Mesenchymal stem cell (in vitro differentiated cells and primary cell): ENCODE results near the gene CTSL.

Source experiments
- DNase-seq: peaks from one replicate; pipeline ENCODE4 v3.0.0-alpha.2; 2013
- H2AFZ ChIP-seq: one replicate; pipeline ENCODE4 v1.6.1; 2013; ENCODE audit warnings: low read depth, mild to moderate bottlenecking, control low read depth, inconsistent platforms, low read length, moderate library complexity
- H2AK5ac ChIP-seq: 2 replicates; pipeline ENCODE4 v1.6.1; 2013; ENCODE audit warnings: low read length, moderate library complexity, mild to moderate bottlenecking, inconsistent platforms; ENCODE audit not compliant: severe bottlenecking
- H2BK120ac ChIP-seq: one replicate; pipeline ENCODE4 v1.6.1; 2013; ENCODE audit warnings: low read depth, mild to moderate bottlenecking, inconsistent platforms, low read length, moderate library complexity
- H2BK12ac ChIP-seq, 2 experiments: one replicate each; pipeline ENCODE4 v1.6.1; 2013; ENCODE audit warnings: inconsistent platforms in 2 of 2, low read length in 2 of 2, mild to moderate bottlenecking in 2 of 2, moderate library complexity in 2 of 2, control low read depth in 1 of 2
- H2BK15ac ChIP-seq: one replicate; pipeline ENCODE4 v1.6.1; 2013; ENCODE audit warnings: mild to moderate bottlenecking, low read depth, inconsistent platforms; ENCODE audit not compliant: poor library complexity, severe bottlenecking
- H2BK5ac ChIP-seq: 2 replicates; pipeline ENCODE4 v1.6.1; 2013; ENCODE audit warnings: low read depth, mild to moderate bottlenecking, low read length, control low read depth, inconsistent platforms; ENCODE audit not compliant: poor library complexity, severe bottlenecking
- H3K14ac ChIP-seq, 2 experiments: one replicate each; pipeline ENCODE4 v1.6.1; 2013; ENCODE audit warnings: inconsistent platforms in 2 of 2, low read length in 2 of 2, control low read depth in 1 of 2, mild to moderate bottlenecking in 1 of 2, moderate library complexity in 1 of 2
- H3K18ac ChIP-seq, 2 experiments: one replicate each; pipeline ENCODE4 v1.6.1; 2013; ENCODE audit warnings: inconsistent platforms in 2 of 2, low read length in 2 of 2, control low read depth in 1 of 2, low read depth in 1 of 2, mild to moderate bottlenecking in 1 of 2
- H3K23ac ChIP-seq, 2 experiments: one replicate each; pipeline ENCODE4 v1.6.1; 2013; ENCODE audit warnings: inconsistent platforms in 2 of 2, low read length in 2 of 2, mild to moderate bottlenecking in 2 of 2, moderate library complexity in 2 of 2, control low read depth in 1 of 2
- H3K27ac ChIP-seq: 2 replicates; pipeline ENCODE4 v1.5.1; 2013; ENCODE audit warnings: mild to moderate bottlenecking, moderate library complexity, low read length, control low read depth, inconsistent platforms; ENCODE audit not compliant: poor library complexity, severe bottlenecking
- H3K27me3 ChIP-seq, 2 experiments: 2 replicates each; pipeline versions ENCODE4 v1.6.1 to v1.7.0; 2013; ENCODE audit warnings: low read length in 2 of 2, mild to moderate bottlenecking in 2 of 2, moderate library complexity in 2 of 2, control low read depth in 1 of 2, inconsistent platforms in 1 of 2; ENCODE audit not compliant: control insufficient read depth in 1 of 2, insufficient read depth in 1 of 2
- H3K36me3 ChIP-seq, 2 experiments: 2 replicates each; pipeline versions ENCODE4 v1.6.1 to v1.7.0; 2013; ENCODE audit warnings: low read length in 2 of 2, control low read depth in 1 of 2, inconsistent platforms in 1 of 2, low read depth in 1 of 2, mild to moderate bottlenecking in 1 of 2; ENCODE audit not compliant: insufficient read depth in 2 of 2, control insufficient read depth in 1 of 2
- H3K4ac ChIP-seq, 2 experiments: one replicate each; pipeline ENCODE4 v1.6.1; 2013; ENCODE audit warnings: inconsistent platforms in 2 of 2, low read length in 2 of 2, mild to moderate bottlenecking in 2 of 2, moderate library complexity in 2 of 2, control low read depth in 1 of 2, low read depth in 1 of 2
- H3K4me1 ChIP-seq: 2 replicates; pipeline ENCODE4 v1.6.1; 2013; ENCODE audit warnings: low read depth, low read length, control low read depth; ENCODE audit not compliant: control insufficient read depth, insufficient read depth
- H3K4me2 ChIP-seq: 2 replicates; pipeline ENCODE4 v1.6.1; 2013; ENCODE audit warnings: low read length, mild to moderate bottlenecking, inconsistent platforms; ENCODE audit not compliant: poor library complexity, severe bottlenecking
- H3K4me3 ChIP-seq, 2 experiments: 2 replicates each; pipeline versions ENCODE4 v1.5.1 to v1.7.0; 2013; ENCODE audit warnings: low read length in 2 of 2, mild to moderate bottlenecking in 2 of 2, control low read depth in 1 of 2, low read depth in 1 of 2; ENCODE audit not compliant: insufficient read depth in 1 of 2
- H3K79me1 ChIP-seq: replicated peaks from 2 replicates; pipeline ENCODE4 v1.6.1; 2013; ENCODE audit warnings: mild to moderate bottlenecking, control low read depth, low read length, inconsistent platforms; ENCODE audit not compliant: poor library complexity, severe bottlenecking
- H3K9ac ChIP-seq: 2 replicates; pipeline ENCODE4 v1.7.0; 2013; ENCODE audit warnings: mild to moderate bottlenecking, low read length, moderate library complexity
- H3K9me3 ChIP-seq: 2 replicates; pipeline ENCODE4 v1.7.0; 2013; ENCODE audit warnings: mild to moderate bottlenecking, low read length; ENCODE audit not compliant: control insufficient read depth
- H4K8ac ChIP-seq: one replicate; pipeline ENCODE4 v1.6.1; 2013; ENCODE audit warnings: inconsistent platforms, mild to moderate bottlenecking, low read length, moderate library complexity
- H4K91ac ChIP-seq: one replicate; pipeline ENCODE4 v1.6.1; 2013; ENCODE audit warnings: mild to moderate bottlenecking, low read length, inconsistent platforms
- WGBS: methylation state at CpG from one replicate; pipeline ENCODE4 v1.1.7; 2013; ENCODE audit warnings: mixed read lengths; 5-methylcytosine and 5-hydroxymethylcytosine counted together

The CTSL gene

DNA sequence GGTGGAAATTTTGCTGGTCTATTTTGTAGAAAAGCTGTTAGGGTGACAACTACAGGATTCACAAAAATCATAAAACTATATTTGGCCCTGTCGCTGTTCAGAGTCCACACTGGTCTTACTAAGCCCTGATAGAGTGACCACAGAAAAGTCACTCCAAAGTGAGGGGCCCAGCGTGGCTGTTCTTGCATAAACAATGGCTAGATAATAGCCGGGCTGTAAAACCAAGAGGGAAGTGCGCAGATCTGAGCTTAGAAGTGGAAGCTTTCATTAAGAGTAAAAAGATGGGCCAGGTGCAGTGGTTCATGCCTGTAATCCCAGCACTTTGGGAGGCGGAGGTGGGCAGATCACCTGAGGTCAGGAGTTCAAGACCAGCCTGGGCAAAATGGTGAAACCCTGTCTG is 15.5 kb upstream of the CTSL start:
- peaks cover 25% of the 10 kb centered on the region in 2 experiments for H3K36me3 ChIP-seq
- H3K9ac ChIP-seq: no peak overlapping the region
- peak overlapping the region; percentile 57 for H2AK5ac ChIP-seq
- H3K4me2 ChIP-seq: no peak overlapping the region
- peak; percentile 44 for DNase-seq
- no peak overlapping the region for H3K23ac ChIP-seq
- H3K27me3 ChIP-seq: no peaks in the 10 kb centered on the region
- peaks cover 15% of the 10 kb centered on the region for H3K79me1 ChIP-seq
- peak overlapping the region in 1 of 2 experiments; percentile 69 for H3K18ac ChIP-seq
- H3K9me3 ChIP-seq: no peaks in the 10 kb centered on the region
- no peak overlapping the region for H2AFZ ChIP-seq
- no peak overlapping the region for H3K27ac ChIP-seq
- H3K4ac ChIP-seq: peak overlapping the region in 1 of 2 experiments; percentile 64
- 58% methylated on average over 5 of the region's 5 CpGs for WGBS
- no peak overlapping the region for H3K14ac ChIP-seq
- H3K4me3 ChIP-seq: no peak overlapping the region
- H2BK15ac ChIP-seq: no peak overlapping the region
- no peak overlapping the region for H2BK12ac ChIP-seq
- peaks cover 16% of the 10 kb centered on the region for H3K4me1 ChIP-seq
- no peak overlapping the region for H2BK5ac ChIP-seq
- no peak overlapping the region for H2BK120ac ChIP-seq
- no peak overlapping the region for H4K8ac ChIP-seq
- H4K91ac ChIP-seq: no peak overlapping the region

DNA sequence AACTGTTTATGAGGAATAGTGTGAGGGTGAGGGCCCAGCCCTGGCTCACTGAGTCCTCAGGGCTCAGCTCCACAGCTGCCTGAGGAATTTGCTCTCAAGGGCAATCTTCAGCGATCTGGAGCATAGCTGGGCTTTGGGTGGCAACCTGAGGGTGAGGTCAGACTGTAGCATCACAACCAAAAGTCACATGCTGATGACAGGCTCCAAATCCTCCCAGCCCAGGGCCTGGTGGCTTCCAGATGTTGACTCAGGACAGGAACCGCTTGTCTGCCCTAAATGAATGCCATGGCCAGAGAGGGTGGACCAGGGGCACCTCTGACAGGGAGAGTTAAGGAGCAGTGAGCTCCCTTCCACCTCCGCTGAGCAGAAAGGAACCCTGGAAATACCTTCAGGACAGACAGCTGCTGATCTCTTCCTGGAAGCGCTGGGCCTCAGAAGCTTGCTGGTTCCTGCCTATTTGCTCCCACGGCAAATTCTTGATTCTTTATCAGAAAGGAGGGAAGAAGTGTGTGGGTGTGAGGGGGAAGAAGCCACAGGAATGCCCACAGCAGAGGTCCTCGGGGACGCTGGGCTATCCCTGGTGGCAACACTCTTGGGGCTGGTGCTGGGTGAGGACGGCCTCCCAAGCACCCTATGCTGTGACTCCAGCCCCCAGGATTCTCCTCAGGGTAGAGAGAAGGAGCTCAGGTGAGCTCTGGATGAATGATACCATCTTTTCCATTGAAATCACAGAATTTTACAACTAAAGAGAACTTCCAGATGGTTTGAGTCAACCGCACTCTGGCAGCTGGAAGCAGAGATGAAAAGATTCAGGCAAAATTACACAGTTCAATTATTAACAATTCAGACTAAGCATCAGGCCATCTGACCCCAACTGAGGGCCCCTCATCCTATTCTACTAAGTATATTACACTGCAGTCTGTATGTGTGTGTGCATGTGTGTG is 13.8 kb upstream of the CTSL start:
- Histone ChIP-seq H3K27me3 (no peaks in the 10 kb centered on the region), H3K79me1 (peaks cover 5% of the 10 kb centered on the region), H2BK5ac (peak overlapping the region; percentile 47), H3K18ac (peak overlapping the region; percentile 35 to 97), H3K4ac (peak overlapping the region; percentile 5 to 73), H3K27ac (peak overlapping the region; percentile 92), H4K8ac (peak overlapping the region; percentile 67), H2BK120ac (peak overlapping the region; percentile 85), H3K14ac (peak overlapping the region in 1 of 2 experiments; percentile 23), H4K91ac (peak overlapping the region; percentile 100), H3K4me1 (peaks cover 17% of the 10 kb centered on the region), H2BK15ac (peak overlapping the region; percentile 99), H3K4me3 (peak overlapping the region in 1 of 2 experiments; percentile 2), H2BK12ac (peak overlapping the region; percentile 66 to 99), H2AFZ (peak overlapping the region; percentile 0), H3K23ac (peak overlapping the region; percentile 49 to 83), H3K36me3 (peaks cover 11 to 13% of the 10 kb centered on the region in 2 experiments), H3K9me3 (no peaks in the 10 kb centered on the region), H2AK5ac (peak overlapping the region; percentile 33), H3K4me2 (peak overlapping the region; percentile 44), H3K9ac (peak overlapping the region; percentile 92)
- 61% methylated on average over 9 of the region's 9 CpGs for WGBS
- DNase-seq: peak; percentile 87

DNA sequence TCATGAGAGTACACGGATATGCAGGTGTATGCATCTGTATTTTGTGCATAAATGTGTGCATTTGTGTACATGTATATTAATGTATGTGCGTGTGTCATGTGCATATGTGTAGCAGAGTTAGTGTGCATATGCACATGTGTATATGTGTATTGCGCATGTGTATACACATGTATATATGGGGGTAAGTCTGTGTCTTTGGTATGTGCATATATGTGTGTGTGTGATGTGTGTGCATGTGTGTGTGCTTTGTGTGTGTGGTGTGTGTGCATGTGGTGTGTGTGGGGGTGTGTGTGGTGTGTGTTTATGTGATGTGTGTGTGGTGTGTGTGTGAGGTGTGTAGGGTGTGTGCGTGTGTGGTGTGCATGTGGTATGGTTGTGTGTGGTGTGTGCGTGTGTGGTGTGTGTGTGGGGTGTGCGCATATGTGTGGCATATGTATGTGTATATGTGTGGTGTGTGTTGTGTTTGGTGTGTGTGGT is 13.1 kb upstream of the CTSL start:
- Histone ChIP-seq H2BK12ac (peak overlapping the region; percentile 88 to 100), H2AFZ (no peak overlapping the region), H4K91ac (peak overlapping the region; percentile 100), H3K4ac (peak overlapping the region; percentile 52 to 96), H4K8ac (peak overlapping the region; percentile 99), H2BK5ac (peak overlapping the region; percentile 20), H3K27ac (peak overlapping the region; percentile 92), H2BK120ac (peak overlapping the region; percentile 54), H2BK15ac (peak overlapping the region; percentile 58), H3K79me1 (peaks cover under 1% of the 10 kb centered on the region), H3K4me3 (peak overlapping the region in 1 of 2 experiments; percentile 2), H3K14ac (peak overlapping the region in 1 of 2 experiments; percentile 81), H3K27me3 (no peaks in the 10 kb centered on the region), H3K9me3 (no peaks in the 10 kb centered on the region), H2AK5ac (peak overlapping the region; percentile 75), H3K18ac (peak overlapping the region; percentile 94 to 98), H3K4me1 (peaks cover 17% of the 10 kb centered on the region), H3K36me3 (peaks cover 6 to 8% of the 10 kb centered on the region in 2 experiments), H3K4me2 (no peak overlapping the region), H3K23ac (peak overlapping the region in 1 of 2 experiments; percentile 0), H3K9ac (peak overlapping the region; percentile 92)
- DNase-seq: peak; percentile 28
- 97% methylated on average over 6 of the region's 6 CpGs for whole genome bisulfite sequencing
